ENCODE measurements around the gene CHL1.

GRCh38 chr3:399647-400046, 203.1 kb downstream of the CHL1 start:
- TF ChIP-seq CTCF (conservative IDR thresholded peaks at IDR 0.05 in 1 of 2, IDR thresholded peaks at IDR 0.05 in 1 of 2; ENCODE audit: low read depth in 1 of 2, low read length in 2 of 2): no peak
- no peak for TF ChIP-seq EZH2 (IDR thresholded peaks at IDR 0.05; ENCODE audit: low read length, missing control alignments)

Measured in fibroblast of lung (primary cell).